ENCODE results near the gene SEPTIN3.

DNA sequence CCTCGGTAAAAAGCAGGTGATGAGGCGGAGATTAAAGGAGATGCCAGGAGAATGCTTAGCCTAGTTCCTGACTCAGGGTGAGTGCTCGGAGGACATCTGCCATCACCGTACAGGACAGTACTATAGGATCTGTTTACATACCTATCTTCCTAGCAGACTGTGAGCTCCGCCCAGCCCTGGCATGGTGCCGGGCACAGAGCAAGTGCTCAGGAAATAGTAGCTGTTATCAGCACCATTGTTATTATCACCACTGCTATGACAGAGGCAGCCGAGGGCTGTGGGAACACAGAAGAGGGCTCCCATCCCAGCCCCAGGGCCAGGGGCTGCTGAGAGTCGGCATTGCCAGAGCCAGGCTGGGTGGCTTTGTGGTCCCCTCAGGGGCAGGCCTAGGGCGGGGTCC lies 642 bp upstream of the SEPTIN3 start:
- TF ChIP-seq, protein P1, sequence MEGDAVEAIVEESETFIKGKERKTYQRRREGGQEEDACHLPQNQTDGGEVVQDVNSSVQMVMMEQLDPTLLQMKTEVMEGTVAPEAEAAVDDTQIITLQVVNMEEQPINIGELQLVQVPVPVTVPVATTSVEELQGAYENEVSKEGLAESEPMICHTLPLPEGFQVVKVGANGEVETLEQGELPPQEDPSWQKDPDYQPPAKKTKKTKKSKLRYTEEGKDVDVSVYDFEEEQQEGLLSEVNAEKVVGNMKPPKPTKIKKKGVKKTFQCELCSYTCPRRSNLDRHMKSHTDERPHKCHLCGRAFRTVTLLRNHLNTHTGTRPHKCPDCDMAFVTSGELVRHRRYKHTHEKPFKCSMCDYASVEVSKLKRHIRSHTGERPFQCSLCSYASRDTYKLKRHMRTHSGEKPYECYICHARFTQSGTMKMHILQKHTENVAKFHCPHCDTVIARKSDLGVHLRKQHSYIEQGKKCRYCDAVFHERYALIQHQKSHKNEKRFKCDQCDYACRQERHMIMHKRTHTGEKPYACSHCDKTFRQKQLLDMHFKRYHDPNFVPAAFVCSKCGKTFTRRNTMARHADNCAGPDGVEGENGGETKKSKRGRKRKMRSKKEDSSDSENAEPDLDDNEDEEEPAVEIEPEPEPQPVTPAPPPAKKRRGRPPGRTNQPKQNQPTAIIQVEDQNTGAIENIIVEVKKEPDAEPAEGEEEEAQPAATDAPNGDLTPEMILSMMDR (conservative IDR thresholded peaks at IDR 0.05; ENCODE audit: low read depth, low read length) = no peak
- no peak for TF ChIP-seq EZH2 (IDR thresholded peaks at IDR 0.05; ENCODE audit: borderline replicate concordance, low read depth, low read length, poor library complexity, severe bottlenecking)

Data from A673 (cell line).